OCI-LY7 (cell line): ENCODE data around the gene C12orf57.

ENCODE experiments used
- CTCF ChIP-seq: fragments of 200-600 bp; sonication (generic); conservative IDR thresholded peaks from 2 replicates; pipeline ENCODE4 v1.5.1; 2014; ENCODE audit warnings: mild to moderate bottlenecking, antibody characterized with exemption, low read length, moderate library complexity, mixed read lengths
- EZH2phosphoT487 ChIP-seq: fragments of 200-600 bp; sonication (generic); IDR thresholded peaks from 2 replicates; pipeline ENCODE4 v1.6.1; 2018; ENCODE audit warnings: low read depth, borderline replicate concordance, mild to moderate bottlenecking, mixed run types, antibody characterized with exemption, low read length, moderate library complexity, mixed read lengths

GRCh38 chr12:6948873-6949594 lies 5.2 kb downstream of the C12orf57 start:
- peak; percentile 46; the same call in 1 of the 2 replicates for TF ChIP-seq CTCF
- TF ChIP-seq EZH2phosphoT487 = no peak
